Type B pancreatic cell (in vitro differentiated cells): ENCODE data around the gene ZNF628. TPM values are rescaled to one million over a fixed set of nuclear protein-coding genes. Genes with fewer than 3 reads are reported as not detected.

Experiments used
- DNase-seq: peaks from one replicate; pipeline ENCODE4 v3.0.0; 2021; ENCODE audit warnings: mixed read lengths; ENCODE audit not compliant: unreplicated experiment; ENCODE audit errors: extremely low spot score
- H3K27ac Mint-ChIP-seq: 2 replicates; pipeline ENCODE4 v1.8.0; 2021; ENCODE audit warnings: mild to moderate bottlenecking, mixed read lengths
- H3K27me3 Mint-ChIP-seq: 2 replicates; pipeline ENCODE4 v1.8.0; 2021; ENCODE audit warnings: mixed read lengths
- H3K36me3 Mint-ChIP-seq: 2 replicates; pipeline ENCODE4 v1.8.0; 2021; ENCODE audit warnings: mixed read lengths
- H3K4me1 Mint-ChIP-seq: one replicate; pipeline ENCODE4 v1.8.0; 2021; ENCODE audit warnings: mixed read lengths; ENCODE audit not compliant: unreplicated experiment
- H3K4me3 Mint-ChIP-seq: 2 replicates; pipeline ENCODE4 v1.8.0; 2021; ENCODE audit warnings: mild to moderate bottlenecking, mixed read lengths
- H3K9me3 Mint-ChIP-seq: 2 replicates; pipeline ENCODE4 v1.8.0; 2021; ENCODE audit warnings: mixed read lengths
- total RNA-seq: library from RNA; stranded (reverse); gene quantifications from 2 replicates; pipeline ENCODE4 v1.2.1, GENCODE V29; 2021; ENCODE audit warnings: low replicate concordance
- TF ChIP-seq, protein P1 (sequence below): fragments of 200-600 bp; sonication (generic); conservative IDR thresholded peaks from 2 replicates; pipeline ENCODE4 v1.5.0; 2021; ENCODE audit warnings: antibody characterized with exemption, mild to moderate bottlenecking

The ZNF628 gene
- total RNA-seq, 1 donor from 2014 or later = 10.3 TPM

DNA sequence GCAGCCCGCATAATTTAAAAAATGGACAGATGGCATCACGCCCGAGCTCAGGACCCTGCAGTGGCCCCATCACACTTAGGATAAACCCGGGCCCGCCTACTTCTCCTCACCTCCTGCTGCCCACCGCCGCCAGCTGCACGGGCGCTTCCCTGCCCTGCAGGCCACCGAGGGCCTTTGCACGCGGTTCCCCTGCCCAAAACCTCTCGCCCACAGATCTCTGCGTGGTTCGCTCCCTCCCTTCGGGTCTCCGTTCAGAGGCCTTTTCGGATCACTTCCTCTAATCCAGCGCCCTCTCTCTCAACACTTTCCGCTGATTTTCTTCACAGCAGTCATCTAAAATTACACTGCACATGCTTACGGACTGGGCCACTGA lies 35.1 kb upstream of the ZNF628 start:
- no peak overlapping the region for H3K27ac Mint-ChIP-seq
- peaks cover 81% of the 10 kb centered on the region for H3K27me3 Mint-ChIP-seq
- DNase-seq = no peak
- H3K4me3 Mint-ChIP-seq = peak overlapping the region; percentile 62
- TF ChIP-seq, protein P1, sequence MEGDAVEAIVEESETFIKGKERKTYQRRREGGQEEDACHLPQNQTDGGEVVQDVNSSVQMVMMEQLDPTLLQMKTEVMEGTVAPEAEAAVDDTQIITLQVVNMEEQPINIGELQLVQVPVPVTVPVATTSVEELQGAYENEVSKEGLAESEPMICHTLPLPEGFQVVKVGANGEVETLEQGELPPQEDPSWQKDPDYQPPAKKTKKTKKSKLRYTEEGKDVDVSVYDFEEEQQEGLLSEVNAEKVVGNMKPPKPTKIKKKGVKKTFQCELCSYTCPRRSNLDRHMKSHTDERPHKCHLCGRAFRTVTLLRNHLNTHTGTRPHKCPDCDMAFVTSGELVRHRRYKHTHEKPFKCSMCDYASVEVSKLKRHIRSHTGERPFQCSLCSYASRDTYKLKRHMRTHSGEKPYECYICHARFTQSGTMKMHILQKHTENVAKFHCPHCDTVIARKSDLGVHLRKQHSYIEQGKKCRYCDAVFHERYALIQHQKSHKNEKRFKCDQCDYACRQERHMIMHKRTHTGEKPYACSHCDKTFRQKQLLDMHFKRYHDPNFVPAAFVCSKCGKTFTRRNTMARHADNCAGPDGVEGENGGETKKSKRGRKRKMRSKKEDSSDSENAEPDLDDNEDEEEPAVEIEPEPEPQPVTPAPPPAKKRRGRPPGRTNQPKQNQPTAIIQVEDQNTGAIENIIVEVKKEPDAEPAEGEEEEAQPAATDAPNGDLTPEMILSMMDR = no peak
- peaks cover 8% of the 10 kb centered on the region for H3K36me3 Mint-ChIP-seq
- peaks cover 16% of the 10 kb centered on the region for H3K4me1 Mint-ChIP-seq
- no peaks in the 10 kb centered on the region for H3K9me3 Mint-ChIP-seq

DNA sequence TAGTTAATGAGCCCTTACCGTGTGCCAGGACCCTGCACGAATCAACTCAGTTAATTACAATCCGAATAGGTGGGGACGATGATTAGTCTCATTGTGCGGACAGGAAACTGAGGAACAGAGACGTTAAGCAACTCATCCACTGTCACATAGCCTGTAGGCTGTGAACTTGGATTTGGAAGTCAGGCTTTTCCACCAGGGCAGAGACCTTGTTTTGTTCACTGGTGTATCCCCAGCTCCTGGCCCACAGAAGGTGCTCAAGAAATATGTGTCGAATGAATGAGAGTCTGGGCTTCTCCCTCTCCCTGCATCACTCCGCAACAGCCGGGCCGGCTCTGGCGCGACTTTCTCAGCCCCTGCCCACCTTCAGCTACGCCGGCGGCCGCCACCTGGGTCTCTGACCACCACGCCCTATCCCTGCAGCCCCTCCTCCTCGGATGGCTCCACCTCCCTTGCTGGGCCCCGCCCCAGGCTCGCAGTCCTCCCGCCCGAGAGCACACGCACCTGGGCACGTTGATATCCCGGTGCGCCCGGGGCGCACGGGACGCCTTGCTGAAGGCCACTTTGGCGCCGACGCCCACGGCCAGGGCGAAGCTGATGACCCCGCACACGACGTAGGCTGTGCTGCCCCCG lies 34.6 kb upstream of the ZNF628 start:
- H3K27me3 Mint-ChIP-seq = peaks cover 77% of the 10 kb centered on the region
- H3K36me3 Mint-ChIP-seq = peaks cover 8% of the 10 kb centered on the region
- TF ChIP-seq, protein P1 = no peak

DNA sequence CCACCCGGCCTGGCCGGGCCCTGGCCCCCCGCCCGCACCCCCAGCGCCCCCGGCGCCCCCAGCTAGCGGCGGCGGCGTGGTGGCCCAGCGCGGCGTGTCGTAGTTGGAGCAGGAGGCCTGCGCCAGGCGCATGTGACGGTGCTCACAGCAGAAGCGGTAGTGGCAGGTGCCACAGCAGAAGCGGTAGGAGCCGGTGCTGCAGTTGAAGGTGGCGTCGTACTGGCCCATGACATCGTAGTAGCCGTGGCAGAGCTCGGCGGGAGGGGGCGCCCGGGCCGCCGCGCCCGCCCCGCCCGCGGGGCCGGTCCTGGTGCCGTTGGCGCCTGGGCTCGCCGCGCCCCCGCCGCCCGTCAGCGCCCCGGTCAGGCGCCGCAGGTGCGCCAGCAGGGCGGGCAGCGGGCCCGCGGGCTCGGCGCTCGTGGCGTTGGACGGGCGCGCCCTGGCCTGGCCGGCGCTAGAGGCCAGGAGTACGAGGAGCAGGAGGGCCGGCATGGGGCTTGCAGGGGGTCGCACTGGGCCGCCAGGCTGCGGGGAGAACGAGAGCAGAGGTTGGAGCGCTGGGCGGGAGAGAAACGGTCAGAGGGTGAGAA lies 34.0 kb upstream of the ZNF628 start:
- no peak overlapping the region for H3K4me3 Mint-ChIP-seq

More for the DNA sequence above, 34.6 kb upstream of the ZNF628 start:
- peaks cover 16% of the 10 kb centered on the region for H3K4me1 Mint-ChIP-seq
- no peak overlapping the region for H3K27ac Mint-ChIP-seq
- no peaks in the 10 kb centered on the region for H3K9me3 Mint-ChIP-seq
- DNase-seq = no peak
- H3K4me3 Mint-ChIP-seq = peak overlapping the region; percentile 62

DNA sequence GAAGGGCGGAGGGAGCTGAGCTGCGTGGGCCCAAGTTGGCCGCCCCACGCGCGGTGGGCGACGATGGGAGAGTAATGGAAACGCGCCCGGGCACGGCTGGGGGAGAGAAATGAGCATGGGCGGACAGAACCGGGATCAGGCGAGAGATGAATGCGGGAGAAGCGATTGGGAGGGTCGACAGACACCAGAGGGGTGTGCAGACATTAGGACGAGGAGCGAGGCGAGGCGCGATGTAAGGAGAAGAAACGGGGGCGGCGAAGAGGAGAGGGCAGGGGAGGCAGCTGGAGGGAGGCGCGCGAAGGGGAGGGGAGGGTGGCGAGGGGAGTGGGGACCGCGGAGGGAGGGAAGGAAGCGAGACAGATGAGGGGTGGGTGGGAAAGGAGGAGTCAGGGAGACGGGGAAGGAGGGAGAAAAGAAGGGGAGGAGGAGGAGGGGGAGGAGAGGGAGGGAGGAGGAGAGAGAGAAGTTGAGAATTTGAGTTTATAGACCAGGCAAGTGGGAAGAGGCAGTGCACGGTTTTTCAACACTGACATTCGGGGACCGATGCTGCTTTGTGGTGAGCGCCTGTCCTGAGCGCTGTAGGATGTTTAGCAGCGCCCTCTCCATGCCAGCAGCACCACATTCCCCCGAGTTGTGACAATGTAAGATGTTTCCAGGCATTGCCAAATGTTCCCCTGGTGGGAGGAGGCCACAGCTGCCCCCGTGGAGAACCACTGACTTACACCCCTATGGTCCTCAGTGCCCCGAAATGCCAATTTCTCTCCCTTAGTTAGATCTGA lies 33.2 kb upstream of the ZNF628 start, which contains the start of gene SHISA7:
TSS of gene SHISA7 (minus strand) at position 256 of the 779 bp plus-strand sequence. CDS start 437 bp downstream, outside the sequence.
- H3K4me3 Mint-ChIP-seq = peak within 1 kb of the TSS; percentile 25
- peaks cover 10% of the 10 kb centered on the region for H3K4me1 Mint-ChIP-seq
- H3K27me3 Mint-ChIP-seq = peaks cover 67% of the 10 kb centered on the region
- H3K27ac Mint-ChIP-seq = no peak within 1 kb of the TSS
- no peaks in the 10 kb centered on the region for H3K9me3 Mint-ChIP-seq
- H3K36me3 Mint-ChIP-seq = peaks cover 8% of the 10 kb centered on the region
- TF ChIP-seq, protein P1 = no peak
- DNase-seq = no peak

More for the DNA sequence above, 34.0 kb upstream of the ZNF628 start:
- no peaks in the 10 kb centered on the region for H3K9me3 Mint-ChIP-seq
- no peak for DNase-seq
- TF ChIP-seq, protein P1 = no peak
- H3K27ac Mint-ChIP-seq = no peak overlapping the region
- H3K27me3 Mint-ChIP-seq = peaks cover 70% of the 10 kb centered on the region
- H3K4me1 Mint-ChIP-seq = peaks cover 11% of the 10 kb centered on the region
- H3K36me3 Mint-ChIP-seq = peaks cover 8% of the 10 kb centered on the region

DNA sequence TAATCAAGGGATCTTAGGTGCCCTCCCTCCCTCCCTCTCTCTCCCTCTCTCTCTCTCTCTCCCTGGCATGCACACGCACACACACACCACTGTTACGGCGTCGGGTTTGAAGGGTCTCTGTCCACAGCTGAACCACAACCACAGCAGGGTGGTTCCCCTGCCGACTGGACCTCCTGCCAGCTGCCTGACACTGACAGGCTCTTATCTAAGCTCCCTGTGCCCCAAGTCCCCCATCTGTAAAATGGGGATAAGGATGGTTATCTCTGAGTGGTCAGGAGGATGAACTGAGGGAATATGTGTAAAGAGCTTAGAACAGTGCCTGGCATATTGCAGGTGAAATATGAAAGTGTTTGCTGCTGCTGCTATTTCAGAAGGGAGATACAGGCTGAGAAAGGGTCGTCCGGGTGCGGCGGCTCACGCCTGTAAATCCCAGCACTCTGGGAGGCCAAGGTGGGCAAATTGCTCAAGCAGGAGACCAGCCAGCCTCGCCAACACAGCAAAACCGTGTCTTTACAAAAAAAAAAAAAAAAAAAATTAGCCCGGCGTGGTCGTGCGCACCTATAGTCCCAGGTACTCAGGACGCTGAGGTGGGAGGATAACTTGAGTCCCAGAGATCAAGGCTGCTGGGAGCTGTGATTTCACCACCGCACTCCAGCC lies 32.5 kb upstream of the ZNF628 start:
- H3K27me3 Mint-ChIP-seq = peaks cover 62% of the 10 kb centered on the region
- no peak overlapping the region for H3K4me3 Mint-ChIP-seq
- DNase-seq = no peak
- peaks cover 10% of the 10 kb centered on the region for H3K4me1 Mint-ChIP-seq
- H3K9me3 Mint-ChIP-seq = no peaks in the 10 kb centered on the region
- H3K27ac Mint-ChIP-seq = no peak overlapping the region
- peaks cover 8% of the 10 kb centered on the region for H3K36me3 Mint-ChIP-seq
- TF ChIP-seq, protein P1 = no peak
